HUDEP-2 (cell line): ENCODE measurements around the gene PIAS2.

Experiments used
- DNase-seq, 76 experiments: peaks; one replicate each; lab custom pipeline; 2025; ENCODE audit not compliant: unreplicated experiment in 76 of 76; lab: John Stamatoyannopoulos, UW

Gene PIAS2

GRCh38 chr18:46770708-46771107 lies 146.6 kb downstream of the PIAS2 start:
- DNase-seq: no peak

GRCh38 chr18:46768166-46768921 lies 149.0 kb downstream of the PIAS2 start:
- no peak for DNase-seq

GRCh38 chr18:46767217-46767616 lies 150.1 kb downstream of the PIAS2 start:
- DNase-seq: no peak

- DNase-seq: no peak
Observed at GRCh38 chr18:46764586-46764985, 152.7 kb downstream of the PIAS2 start.

GRCh38 chr18:46761059-46761769 lies 156.1 kb downstream of the PIAS2 start:
- DNase-seq: no peak

- DNase-seq: no peak
Observed at GRCh38 chr18:46759890-46760289, 157.4 kb downstream of the PIAS2 start.

- no peak for DNase-seq
Observed at GRCh38 chr18:46756559-46757201, 160.6 kb downstream of the PIAS2 start, which contains the start of gene ST8SIA5. Gene ST8SIA5, minus strand, starts transcription at chr18:46757053. Its CDS starts 545 bp downstream, at chr18:46756508.

- no peak for DNase-seq
Observed at GRCh38 chr18:46756025-46756558, 161.2 kb downstream of the PIAS2 start.

GRCh38 chr18:46755315-46756024 lies 161.8 kb downstream of the PIAS2 start:
- DNase-seq: peak in 6 of 76 experiments; percentile 6 to 32 (median 10)

- no peak for DNase-seq
Observed at GRCh38 chr18:46754661-46755292, 162.5 kb downstream of the PIAS2 start.

- no peak for DNase-seq
Observed at GRCh38 chr18:46754188-46754587, 163.1 kb downstream of the PIAS2 start.
